IPS-15b (cell line): ENCODE measurements around the gene EZR.
A peak's percentile ranks its signal among the peaks of the same experiment; 100 is the strongest.
"Not testable (repeated sequence)": the region's sequence is repeated elsewhere in the genome, so short reads cannot be mapped to it uniquely, and the experiment has no call there.

Source experiments
- H3K27me3 ChIP-seq: one replicate; pipeline ENCODE4 v1.6.1; 2013; ENCODE audit warnings: low read length; ENCODE audit not compliant: control insufficient read depth, insufficient read depth
- H3K36me3 ChIP-seq: one replicate; pipeline ENCODE4 v1.6.1; 2013; ENCODE audit warnings: low read length; ENCODE audit not compliant: control insufficient read depth, insufficient read depth
- H3K4me1 ChIP-seq: one replicate; pipeline ENCODE4 v1.6.1; 2013; ENCODE audit warnings: mild to moderate bottlenecking, low read length; ENCODE audit not compliant: control insufficient read depth, insufficient read depth
- H3K4me3 ChIP-seq: one replicate; pipeline ENCODE4 v1.5.1; 2013; ENCODE audit warnings: low read depth, low read length
- H3K9ac ChIP-seq: one replicate; pipeline ENCODE4 v1.6.1; 2013; ENCODE audit warnings: low read depth, mild to moderate bottlenecking, low read length
- H3K9me3 ChIP-seq: one replicate; pipeline ENCODE4 v1.6.1; 2013; ENCODE audit warnings: mild to moderate bottlenecking, low read length; ENCODE audit not compliant: control insufficient read depth, insufficient read depth

The EZR gene

GRCh38 chr6:158826819-158827501 is 7.8 kb upstream of the EZR start:
- Histone ChIP-seq H3K9me3 (no peaks in the 10 kb centered on the region), H3K36me3 (no peaks in the 10 kb centered on the region), H3K9ac (no peak overlapping the region), H3K4me3 (no peak overlapping the region), H3K27me3 (no peaks in the 10 kb centered on the region), H3K4me1 (peaks cover 6% of the 10 kb centered on the region)

DNA sequence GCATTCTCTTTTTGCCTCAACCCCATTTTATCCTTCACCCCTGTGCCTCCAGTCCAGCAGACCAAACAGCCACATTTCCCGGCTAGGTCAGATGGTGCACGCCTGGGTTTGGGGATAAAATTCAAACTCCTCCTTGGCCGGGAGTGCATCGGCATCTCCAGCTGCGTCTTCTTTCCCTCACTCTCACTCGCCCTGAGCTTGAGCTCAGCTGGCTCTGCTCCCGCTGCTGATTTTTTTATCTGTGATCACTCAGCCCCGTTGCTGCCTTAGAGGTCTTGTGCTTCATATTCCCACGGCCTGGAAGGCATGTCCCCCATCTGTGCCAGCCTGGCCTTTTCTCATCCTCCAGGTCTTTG is 6.8 kb upstream of the EZR start:
- Histone ChIP-seq H3K27me3 (no peaks in the 10 kb centered on the region), H3K36me3 (no peaks in the 10 kb centered on the region), H3K4me1 (peaks cover 6% of the 10 kb centered on the region), H3K9ac (no peak overlapping the region), H3K9me3 (no peaks in the 10 kb centered on the region), H3K4me3 (no peak overlapping the region)

- H3K9me3 ChIP-seq = no peaks in the 10 kb centered on the region
- H3K27me3 ChIP-seq = peaks cover 1% of the 10 kb centered on the region
- H3K4me3 ChIP-seq = no peak overlapping the region
- H3K9ac ChIP-seq = no peak overlapping the region
- H3K36me3 ChIP-seq = no peaks in the 10 kb centered on the region
- H3K4me1 ChIP-seq = peaks cover 6% of the 10 kb centered on the region
Measured at GRCh38 chr6:158825038-158825950, 6.1 kb upstream of the EZR start.

DNA sequence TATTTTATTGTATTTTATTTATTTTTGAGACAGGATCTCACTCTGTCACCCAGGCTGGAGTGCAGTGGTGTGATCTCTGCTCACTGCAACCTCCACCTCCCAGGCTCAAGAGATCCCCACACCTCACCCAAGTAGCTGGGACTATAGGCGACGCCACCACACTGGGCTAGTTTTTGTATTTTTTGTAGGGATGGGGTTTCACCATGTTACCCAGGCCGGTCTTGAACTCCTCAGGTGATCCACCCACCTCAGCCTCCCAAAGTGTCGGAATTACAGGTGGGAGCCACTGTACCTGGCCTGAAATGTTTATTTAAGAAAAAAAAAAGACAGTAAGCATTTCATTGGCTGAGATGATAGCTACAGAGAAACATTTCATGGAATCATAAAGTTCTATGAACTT is 4.4 kb upstream of the EZR start:
- not testable (repeated sequence) for H3K9me3 ChIP-seq, H3K36me3 ChIP-seq, H3K4me3 ChIP-seq, H3K4me1 ChIP-seq, H3K9ac ChIP-seq, H3K27me3 ChIP-seq

- Histone ChIP-seq H3K9me3 (peaks cover 5% of the 10 kb centered on the region), H3K36me3 (peaks cover 13% of the 10 kb centered on the region), H3K27me3 (peaks cover 8% of the 10 kb centered on the region), H3K9ac (no peak overlapping the region), H3K4me3 (no peak overlapping the region), H3K4me1 (peaks cover 13% of the 10 kb centered on the region)
Measured at GRCh38 chr6:158819977-158820622, 932 bp upstream of the EZR start.

DNA sequence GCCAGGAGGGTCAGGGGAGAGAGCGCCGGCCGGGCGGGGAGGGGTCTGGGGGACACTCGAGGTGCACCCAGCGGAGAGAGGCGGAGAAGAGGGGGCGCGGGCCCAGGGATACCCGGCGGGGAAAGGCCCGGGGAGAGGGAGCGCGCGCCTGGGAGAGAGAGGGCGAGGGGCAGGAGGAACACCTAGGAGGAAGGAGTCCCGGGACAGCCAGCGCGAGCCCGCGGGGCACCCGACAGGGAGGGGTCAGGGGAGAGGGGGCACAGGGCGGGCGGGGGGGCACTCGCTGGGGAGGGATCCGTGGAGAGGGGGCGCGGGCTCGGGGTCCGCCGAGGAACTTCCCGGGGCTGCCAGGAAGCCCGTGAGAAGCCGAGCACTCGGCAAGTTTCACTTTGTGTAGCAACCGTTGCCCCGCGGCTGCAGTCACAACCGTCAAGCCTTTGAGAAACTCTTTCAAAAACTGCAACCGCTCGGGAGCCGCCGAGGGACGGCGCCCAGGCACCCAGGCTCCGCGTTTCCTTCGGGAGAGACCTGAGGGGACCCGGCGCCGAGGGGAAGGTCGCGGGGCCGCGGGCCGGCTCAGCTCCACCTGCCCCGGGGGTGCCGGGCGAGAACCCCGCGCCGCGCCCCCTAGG is 471 bp downstream of the EZR start:
- H3K36me3 ChIP-seq = peaks cover 25% of the 10 kb centered on the region

DNA sequence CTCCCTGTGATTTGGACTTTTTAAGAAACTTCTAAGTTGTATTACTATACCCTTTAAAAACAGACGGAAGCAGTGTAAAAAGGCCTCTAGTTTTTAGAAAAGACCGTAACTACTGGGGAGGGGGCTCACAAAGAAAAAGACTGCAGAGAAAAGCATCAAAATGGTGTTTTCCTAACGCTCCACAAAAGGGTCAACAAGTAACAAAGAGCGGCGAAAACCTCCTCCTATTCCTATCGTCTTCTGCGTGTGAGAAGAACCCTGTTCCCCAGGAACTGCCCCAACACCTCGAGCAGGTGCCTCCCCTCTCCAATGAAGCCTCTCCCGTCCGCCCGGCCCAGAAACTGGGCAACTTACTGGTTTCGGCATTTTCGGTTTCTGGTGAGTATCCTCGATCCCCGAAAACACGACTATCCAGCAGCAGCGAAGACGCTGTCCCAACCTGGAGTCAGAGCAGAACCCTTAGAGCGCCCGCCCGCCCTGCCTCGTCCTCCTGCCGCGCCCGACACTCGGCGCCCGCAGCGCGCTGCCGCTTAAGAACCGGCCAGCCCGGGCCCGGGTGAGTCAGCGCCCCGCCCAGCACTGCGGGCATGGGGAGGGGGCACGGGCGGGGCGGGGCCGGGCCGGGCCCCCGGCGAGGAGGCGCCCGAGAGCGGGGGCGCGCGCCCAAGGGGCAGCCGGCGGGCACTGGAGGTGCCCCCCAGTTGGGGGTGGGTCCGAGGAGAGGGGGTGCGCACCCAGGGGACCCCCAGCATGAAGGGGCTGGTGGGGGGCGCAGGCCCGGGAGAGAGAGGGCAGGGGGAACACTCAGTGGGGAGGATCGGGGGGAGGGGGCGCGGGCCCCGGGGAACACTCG is 1.2 kb downstream of the EZR start:
- Histone ChIP-seq H3K9me3 (peaks cover 5% of the 10 kb centered on the region), H3K9ac (peak overlapping the region; percentile 90), H3K4me1 (peaks cover 31% of the 10 kb centered on the region), H3K4me3 (peak overlapping the region; percentile 92), H3K27me3 (peaks cover 8% of the 10 kb centered on the region), H3K36me3 (peaks cover 31% of the 10 kb centered on the region)

More for the DNA sequence above, 471 bp downstream of the EZR start:
- H3K27me3 ChIP-seq = peaks cover 8% of the 10 kb centered on the region
- H3K9ac ChIP-seq = no peak overlapping the region
- peak overlapping the region; percentile 67 for H3K4me3 ChIP-seq
- peaks cover 5% of the 10 kb centered on the region for H3K9me3 ChIP-seq
- H3K4me1 ChIP-seq = peaks cover 24% of the 10 kb centered on the region

DNA sequence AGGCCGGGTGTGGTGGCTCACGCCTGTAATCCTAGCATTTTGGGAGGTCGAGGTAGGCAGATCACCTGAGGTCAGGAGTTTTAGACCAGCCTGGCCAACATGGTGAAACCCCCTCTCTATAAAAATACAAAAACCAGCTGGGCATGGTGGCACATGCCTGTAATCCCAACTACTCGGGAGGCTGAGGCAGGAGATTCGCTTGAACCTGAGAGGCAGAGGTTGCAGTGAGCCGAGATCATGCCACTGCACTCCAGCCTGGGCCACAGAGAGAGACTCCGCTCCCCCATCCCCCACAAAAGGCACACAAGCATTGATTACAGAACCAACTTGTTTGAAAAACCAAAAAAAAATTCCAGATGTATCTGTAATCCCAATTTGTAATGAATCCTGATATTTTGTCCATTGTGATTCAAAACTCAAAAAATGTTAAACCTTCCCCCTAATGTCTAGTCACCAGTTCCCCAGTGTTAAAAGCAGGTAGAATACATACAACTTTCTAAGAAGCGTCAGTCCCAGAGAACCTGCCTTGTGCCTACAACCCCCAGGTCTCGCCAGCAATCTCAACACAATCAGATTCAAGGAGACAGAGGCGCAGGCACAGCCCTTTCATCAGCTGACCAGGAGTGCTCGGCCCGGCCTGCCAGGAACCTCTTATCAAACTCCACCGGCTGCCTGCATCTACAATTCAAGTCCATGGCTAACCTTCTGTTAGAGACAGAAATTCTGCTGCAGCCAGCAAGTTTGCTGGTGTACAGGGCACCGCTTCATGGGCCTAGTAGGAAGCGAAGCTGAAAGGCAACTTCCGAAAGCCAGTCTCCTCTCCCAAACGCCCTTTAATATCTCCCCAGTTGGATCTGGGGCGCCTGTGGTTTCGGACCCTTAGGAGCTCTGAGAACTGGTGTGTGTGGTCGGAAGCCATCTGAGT is 2.1 kb downstream of the EZR start:
- Histone ChIP-seq H3K4me3 (peak overlapping the region; percentile 92), H3K9ac (peak overlapping the region; percentile 90), H3K9me3 (peaks cover 5% of the 10 kb centered on the region), H3K4me1 (peaks cover 29% of the 10 kb centered on the region), H3K27me3 (peaks cover 8% of the 10 kb centered on the region), H3K36me3 (peaks cover 32% of the 10 kb centered on the region)

- H3K9ac ChIP-seq = no peak overlapping the region
- peaks cover 32% of the 10 kb centered on the region for H3K4me1 ChIP-seq
- H3K4me3 ChIP-seq = peak overlapping the region; percentile 92
- H3K27me3 ChIP-seq = peaks cover 8% of the 10 kb centered on the region
- H3K36me3 ChIP-seq = peaks cover 32% of the 10 kb centered on the region
- H3K9me3 ChIP-seq = peaks cover 5% of the 10 kb centered on the region
Measured at GRCh38 chr6:158816329-158816728, 2.8 kb downstream of the EZR start.

DNA sequence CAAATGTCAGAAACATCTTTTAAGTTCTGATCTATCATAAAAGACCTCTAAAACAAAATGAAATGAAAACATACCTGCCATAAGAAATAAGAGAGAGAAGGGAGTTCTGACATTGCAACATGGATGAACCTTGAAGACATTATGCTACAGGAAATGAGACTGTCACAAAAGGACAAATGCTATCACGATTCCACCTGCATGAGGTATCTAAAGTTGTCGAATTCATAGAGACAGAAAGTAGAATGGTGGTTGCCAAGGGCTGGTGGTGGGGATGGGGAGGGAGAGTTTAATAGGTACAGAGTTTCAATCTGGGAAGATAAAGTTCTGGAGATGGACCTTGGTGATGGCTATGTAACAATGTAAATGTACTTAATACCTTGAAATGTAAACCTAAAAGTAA is 3.3 kb downstream of the EZR start:
- Histone ChIP-seq H3K9me3 (peaks cover 5% of the 10 kb centered on the region), H3K36me3 (peaks cover 32% of the 10 kb centered on the region), H3K4me3 (peak overlapping the region; percentile 92), H3K9ac (no peak overlapping the region), H3K4me1 (peaks cover 32% of the 10 kb centered on the region), H3K27me3 (peaks cover 8% of the 10 kb centered on the region)
